Smooth muscle cell (in vitro differentiated cells): ENCODE results near the gene EXOC1. TPM values are rescaled to one million over a fixed set of nuclear protein-coding genes. Genes with fewer than 3 reads are reported as not detected.
A peak's percentile ranks its signal among the peaks of the same experiment; 100 is the strongest.

ENCODE experiments used
- DNase-seq: peaks from one replicate; lab custom pipeline; 2025; ENCODE audit not compliant: unreplicated experiment; lab: John Stamatoyannopoulos, UW
- H2AFZ ChIP-seq: fragments of 200-600 bp; sonication (generic); 2 replicates; pipeline ENCODE4 v1.6.0; 2016; ENCODE audit warnings: antibody characterized with exemption, low read depth, mild to moderate bottlenecking
- H3F3A ChIP-seq: fragments of 200-600 bp; sonication (generic); 2 replicates; pipeline ENCODE4 v1.6.0; 2017; ENCODE audit warnings: antibody characterized with exemption, low read depth
- H3K27ac ChIP-seq: fragments of 200-600 bp; sonication (generic); 2 replicates; pipeline ENCODE4 v1.5.1; 2016; ENCODE audit warnings: low read depth, mild to moderate bottlenecking
- H3K27me3 ChIP-seq: fragments of 200-600 bp; sonication (generic); 2 replicates; pipeline ENCODE4 v1.6.1; 2016; ENCODE audit warnings: low read depth, mild to moderate bottlenecking
- H3K36me3 ChIP-seq: fragments of 200-600 bp; sonication (generic); 2 replicates; pipeline ENCODE4 v1.5.1; 2016; ENCODE audit warnings: low read depth
- H3K4me1 ChIP-seq: fragments of 200-600 bp; sonication (generic); 2 replicates; pipeline ENCODE4 v1.5.1; 2016; ENCODE audit warnings: low read depth
- H3K4me2 ChIP-seq: fragments of 200-600 bp; sonication (generic); 2 replicates; pipeline ENCODE4 v1.6.0; 2016; ENCODE audit warnings: mild to moderate bottlenecking
- H3K4me3 ChIP-seq: fragments of 200-600 bp; sonication (generic); 2 replicates; pipeline ENCODE4 v1.5.1; 2016; ENCODE audit warnings: mild to moderate bottlenecking
- H3K79me2 ChIP-seq: fragments of 200-600 bp; sonication (generic); 2 replicates; pipeline ENCODE4 v1.6.0; 2016; ENCODE audit warnings: low read depth, mild to moderate bottlenecking
- H3K9ac ChIP-seq: fragments of 200-600 bp; sonication (generic); 2 replicates; pipeline ENCODE4 v1.6.0; 2016; ENCODE audit warnings: low read depth
- H3K9me3 ChIP-seq: fragments of 200-600 bp; sonication (generic); replicated peaks from 2 replicates; pipeline ENCODE4 v1.5.1; 2016; ENCODE audit warnings: low read depth
- H4K20me1 ChIP-seq: fragments of 200-600 bp; sonication (generic); 2 replicates; pipeline ENCODE4 v1.6.0; 2016; ENCODE audit warnings: low read depth
- CTCF ChIP-seq: fragments of 200-600 bp; sonication (generic); IDR thresholded peaks from 2 replicates; pipeline ENCODE4 v1.5.1; 2017; ENCODE audit warnings: borderline replicate concordance, mild to moderate bottlenecking, antibody characterized with exemption; ENCODE audit not compliant: insufficient read depth, poor library complexity, severe bottlenecking
- WGBS: methylation state at CpG from one replicate; pipeline ENCODE4 v1.1.7; 2016; ENCODE audit warnings: low lambda C conversion rate; 5-methylcytosine and 5-hydroxymethylcytosine counted together
- polyA plus RNA-seq: library from polyadenylated mRNA; unstranded; fragments of >200 nt; fragmentation: Nextera tagmentation; extraction: Ambion mirVana; gene quantifications from 2 replicates; pipeline ENCODE4 v1.2.1, GENCODE V29; 2016
- total RNA-seq: library from RNA; depleted of rRNA; stranded (reverse); fragments of >200 nt; gene quantifications from 2 replicates; pipeline ENCODE4 v1.2.3, GENCODE V29; 2014

The EXOC1 gene
- total and polyA plus RNA-seq, 2 experiments from 2014 or later, result 18.5 to 34.2 TPM

DNA sequence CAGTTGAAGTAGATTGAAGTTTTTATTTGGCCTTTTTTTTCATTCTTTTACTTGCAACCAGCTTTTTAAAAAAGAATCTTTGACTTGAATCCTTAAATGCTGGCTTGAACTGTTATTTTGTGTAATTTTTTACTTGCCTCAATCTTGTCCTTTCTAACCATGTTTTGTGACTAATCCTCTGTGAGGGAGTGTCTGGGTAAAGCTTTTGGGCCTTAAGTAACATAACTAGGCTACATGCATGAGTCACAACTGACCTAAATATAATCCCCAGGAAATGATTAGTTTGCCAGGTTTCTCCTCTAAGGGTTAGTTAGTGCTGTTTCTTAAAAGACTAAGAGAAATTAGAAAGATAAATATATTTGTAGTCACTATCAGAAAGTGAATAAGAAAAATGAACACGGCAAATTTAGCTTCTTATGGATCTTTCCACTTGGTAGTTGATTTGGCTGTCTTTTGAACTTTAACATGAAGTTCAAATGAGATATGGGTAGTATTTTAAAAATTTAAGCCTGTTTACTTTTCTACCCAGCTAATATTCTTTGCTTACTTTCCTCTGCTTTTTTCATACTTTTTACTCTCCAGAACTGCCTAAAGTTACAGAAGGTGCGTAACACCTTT lies 13.0 kb downstream of the EXOC1 start:
- Histone ChIP-seq H3K4me2 (peak overlapping the region; percentile 78), H3K9me3 (no peaks in the 10 kb centered on the region), H3K27ac (peak overlapping the region; percentile 95), H3F3A (peaks cover 6% of the 10 kb centered on the region), H3K4me1 (peaks cover 12% of the 10 kb centered on the region), H3K36me3 (peaks cover 11% of the 10 kb centered on the region), H4K20me1 (no peaks in the 10 kb centered on the region), H3K27me3 (no peaks in the 10 kb centered on the region), H2AFZ (no peak overlapping the region), H3K9ac (peak overlapping the region; percentile 69), H3K79me2 (peaks cover 2% of the 10 kb centered on the region), H3K4me3 (peak overlapping the region; percentile 24)
- DNase-seq, result no peak
- WGBS, result 55% methylated on average over 2 of the region's 2 CpGs
- no peak for TF ChIP-seq CTCF

DNA sequence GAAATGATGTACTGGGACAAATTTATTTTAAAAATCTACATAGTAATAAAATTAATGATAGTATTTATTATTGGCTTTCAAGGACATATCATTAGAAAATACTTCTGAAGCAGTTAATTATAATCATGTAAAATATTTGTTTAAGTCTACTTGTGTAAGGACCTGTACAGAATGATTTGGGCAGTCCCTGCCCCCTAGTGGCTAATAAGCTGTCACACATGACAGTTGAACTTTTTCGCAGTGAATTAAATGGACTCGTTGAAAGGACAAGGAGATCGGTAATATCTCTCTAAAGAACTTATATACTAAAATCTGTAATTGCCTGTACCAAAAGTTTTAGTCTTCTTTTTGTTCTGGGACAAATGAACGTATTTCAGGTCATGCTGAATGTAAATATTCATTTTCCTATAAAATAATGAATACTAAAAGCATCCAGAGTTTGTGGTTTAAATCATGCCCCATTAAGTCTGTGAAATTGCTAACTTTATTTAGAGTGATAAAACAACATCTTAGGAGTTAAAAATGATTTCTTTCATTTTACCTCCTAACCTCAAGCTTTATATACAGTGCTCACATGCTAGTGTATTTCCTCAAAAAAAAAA lies 13.6 kb downstream of the EXOC1 start:
- no peak overlapping the region for H2AFZ ChIP-seq
- peak overlapping the region; percentile 69 for H3K9ac ChIP-seq
- H3K4me1 ChIP-seq, result peaks cover 12% of the 10 kb centered on the region
- peak overlapping the region; percentile 95 for H3K27ac ChIP-seq
- H3K4me2 ChIP-seq, result peak overlapping the region; percentile 78
- H3F3A ChIP-seq, result peaks cover 6% of the 10 kb centered on the region
- peaks cover 11% of the 10 kb centered on the region for H3K36me3 ChIP-seq
- H3K27me3 ChIP-seq, result no peaks in the 10 kb centered on the region
- WGBS, result 30% methylated on average over 4 of the region's 4 CpGs
- H4K20me1 ChIP-seq, result no peaks in the 10 kb centered on the region
- TF ChIP-seq CTCF, result peak; percentile 92
- H3K4me3 ChIP-seq, result peak overlapping the region; percentile 24
- DNase-seq, result no peak
- peaks cover 2% of the 10 kb centered on the region for H3K79me2 ChIP-seq
- H3K9me3 ChIP-seq, result no peaks in the 10 kb centered on the region

DNA sequence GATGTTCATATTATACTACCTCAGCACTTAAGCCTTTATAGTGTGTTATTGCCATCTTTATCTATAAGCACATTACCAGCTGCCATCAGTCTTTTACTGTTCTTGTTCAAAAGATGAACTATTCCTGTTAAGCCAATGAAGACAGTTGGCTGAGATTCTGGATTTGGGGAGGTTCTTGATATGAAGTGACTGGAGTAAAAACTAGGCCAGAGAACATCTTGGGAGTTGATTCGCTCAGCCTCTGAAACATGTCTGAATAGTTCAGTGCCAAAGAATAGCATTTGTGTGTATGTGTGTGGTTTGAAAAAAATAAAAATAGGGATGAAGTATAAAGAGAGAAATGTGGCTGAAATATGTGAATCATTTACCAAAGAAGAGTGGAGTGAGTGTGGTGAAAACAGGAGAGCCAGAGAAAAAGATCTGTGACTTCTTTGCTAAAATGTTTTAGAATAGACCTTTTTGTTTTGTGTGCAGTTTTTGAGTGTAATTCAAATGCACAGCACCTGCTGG lies 15.2 kb downstream of the EXOC1 start:
- no peaks in the 10 kb centered on the region for H4K20me1 ChIP-seq
- H2AFZ ChIP-seq, result no peak overlapping the region
- no peak for DNase-seq
- peaks cover 6% of the 10 kb centered on the region for H3F3A ChIP-seq
- no peaks in the 10 kb centered on the region for H3K9me3 ChIP-seq
- H3K27me3 ChIP-seq, result no peaks in the 10 kb centered on the region
- no peaks in the 10 kb centered on the region for H3K79me2 ChIP-seq
- H3K9ac ChIP-seq, result no peak overlapping the region
- 100% methylated on average over 1 of the region's 1 CpG for whole genome bisulfite sequencing
- H3K36me3 ChIP-seq, result peaks cover 16% of the 10 kb centered on the region
- H3K27ac ChIP-seq, result no peak overlapping the region
- peaks cover 12% of the 10 kb centered on the region for H3K4me1 ChIP-seq
- H3K4me2 ChIP-seq, result no peak overlapping the region
- no peak overlapping the region for H3K4me3 ChIP-seq
- TF ChIP-seq CTCF, result no peak
